Activated CD8-positive, alpha-beta T cell treated with anti-CD3 and anti-CD28 coated beads for 36 hours (primary cell): ENCODE measurements around the gene ARPC2. TPM values are rescaled to one million over a fixed set of nuclear protein-coding genes. Genes with fewer than 3 reads are reported as not detected.

ENCODE experiments used
- ATAC-seq: fragments of 200-7000 bp; cut with Tn5 transposase; one replicate; pipeline ENCODE4 v1.10.0; 2021; ENCODE audit warnings: mild to moderate bottlenecking, moderate library complexity
- CTCF ChIA-PET: fragments of 350-600 bp; sonication (Branson Sonifier 250); formaldehyde crosslinking; loops from one replicate; lab custom pipeline; 2021; ENCODE audit warnings: antibody characterized with exemption; lab: Charles Lee
- POLR2A ChIA-PET: fragments of 350-600 bp; sonication (Branson Sonifier 250); formaldehyde crosslinking; loops from one replicate; lab custom pipeline; 2021; ENCODE audit warnings: antibody characterized with exemption; lab: Charles Lee
- DNase-seq: peaks from one replicate; pipeline ENCODE4 v3.0.0-alpha.2; 2020
- H3K27ac Mint-ChIP-seq: one replicate; pipeline ENCODE4 v1.8.0; 2021; ENCODE audit warnings: mild to moderate bottlenecking, mixed read lengths
- H3K27me3 Mint-ChIP-seq: one replicate; pipeline ENCODE4 v1.8.0; 2021; ENCODE audit warnings: mixed read lengths
- H3K36me3 Mint-ChIP-seq: one replicate; pipeline ENCODE4 v1.8.0; 2021; ENCODE audit warnings: low read depth, mixed read lengths
- H3K4me1 Mint-ChIP-seq: one replicate; pipeline ENCODE4 v1.8.0; 2021; ENCODE audit warnings: low read depth, mixed read lengths
- H3K4me3 Mint-ChIP-seq: one replicate; pipeline ENCODE4 v1.8.0; 2021; ENCODE audit warnings: mild to moderate bottlenecking, moderate library complexity, mixed read lengths
- H3K9me3 Mint-ChIP-seq: one replicate; pipeline ENCODE4 v1.8.0; 2021; ENCODE audit warnings: mixed read lengths
- intact Hi-C: fragments of 100-400 bp; cut with micrococcal nuclease; formaldehyde crosslinking; loops from one replicate; pipeline ENCODE4 v1.10.0; 2022
- microRNA-seq: library from miRNA; unstranded; fragments of <30 nt; microRNA quantifications from one replicate; pipeline ENCODE4 v1.2.0, GENCODE V29; 2022; ENCODE audit warnings: borderline microRNAs expressed, borderline replicate concordance
- total RNA-seq, 2 experiments: library from RNA; stranded (reverse); gene quantifications; one replicate each; pipeline ENCODE4 v1.2.3, GENCODE V29; 2021
- TF ChIP-seq, protein P1 (sequence below): fragments of 200-600 bp; IDR thresholded peaks from one replicate; pipeline ENCODE4 v1.8.0; 2022; ENCODE audit warnings: antibody characterized with exemption, mild to moderate bottlenecking

The ARPC2 gene
- total RNA-seq, 2 experiments from 2014 or later = 636 to 644 TPM

DNA sequence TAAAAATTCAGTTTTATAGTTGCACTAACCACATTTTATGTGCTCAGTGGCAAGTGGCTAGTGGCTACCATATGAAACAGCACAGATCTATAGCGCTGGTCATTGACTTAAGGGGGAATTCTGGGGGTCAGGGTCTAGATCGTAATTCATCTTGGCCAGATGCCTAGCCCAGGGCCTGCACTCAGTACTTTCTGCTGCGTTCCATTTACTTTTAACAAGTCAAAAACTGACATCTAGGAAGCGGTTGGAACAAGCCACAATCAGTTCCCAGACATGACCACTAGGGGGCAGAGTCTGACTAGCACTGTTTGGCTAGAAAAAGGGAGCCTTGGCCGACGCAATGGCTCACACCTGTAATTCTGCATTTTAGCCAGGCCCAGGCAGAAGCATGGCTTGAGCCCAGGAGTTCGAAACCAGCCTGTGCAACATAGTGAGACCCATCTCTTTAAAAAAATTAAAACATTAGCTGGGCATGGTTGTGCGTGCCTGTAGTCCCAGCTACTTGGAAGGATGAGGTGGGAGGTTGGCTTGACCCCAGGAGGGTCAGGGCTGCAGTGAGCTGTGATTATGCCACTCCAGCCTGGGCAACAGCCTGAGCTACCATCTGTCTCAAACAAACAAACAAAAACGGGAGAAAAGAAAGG lies 84.3 kb downstream of the ARPC2 start:
- Mint-ChIP-seq H3K27ac (no peak overlapping the region), H3K4me1 (peaks cover 5% of the 10 kb centered on the region), H3K27me3 (no peaks in the 10 kb centered on the region), H3K9me3 (no peaks in the 10 kb centered on the region), H3K4me3 (no peak overlapping the region), H3K36me3 (no peaks in the 10 kb centered on the region)
- ATAC-seq (peak; percentile 97), DNase-seq (peak; percentile 95)
- TF ChIP-seq, protein P1, sequence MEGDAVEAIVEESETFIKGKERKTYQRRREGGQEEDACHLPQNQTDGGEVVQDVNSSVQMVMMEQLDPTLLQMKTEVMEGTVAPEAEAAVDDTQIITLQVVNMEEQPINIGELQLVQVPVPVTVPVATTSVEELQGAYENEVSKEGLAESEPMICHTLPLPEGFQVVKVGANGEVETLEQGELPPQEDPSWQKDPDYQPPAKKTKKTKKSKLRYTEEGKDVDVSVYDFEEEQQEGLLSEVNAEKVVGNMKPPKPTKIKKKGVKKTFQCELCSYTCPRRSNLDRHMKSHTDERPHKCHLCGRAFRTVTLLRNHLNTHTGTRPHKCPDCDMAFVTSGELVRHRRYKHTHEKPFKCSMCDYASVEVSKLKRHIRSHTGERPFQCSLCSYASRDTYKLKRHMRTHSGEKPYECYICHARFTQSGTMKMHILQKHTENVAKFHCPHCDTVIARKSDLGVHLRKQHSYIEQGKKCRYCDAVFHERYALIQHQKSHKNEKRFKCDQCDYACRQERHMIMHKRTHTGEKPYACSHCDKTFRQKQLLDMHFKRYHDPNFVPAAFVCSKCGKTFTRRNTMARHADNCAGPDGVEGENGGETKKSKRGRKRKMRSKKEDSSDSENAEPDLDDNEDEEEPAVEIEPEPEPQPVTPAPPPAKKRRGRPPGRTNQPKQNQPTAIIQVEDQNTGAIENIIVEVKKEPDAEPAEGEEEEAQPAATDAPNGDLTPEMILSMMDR = peak; percentile 90
- POLR2A ChIA-PET = interaction anchor here (0.6 to 1.8 kb wide), 7 partner anchors 11 to 611 kb away, joined by 3 to 6 read pairs (median 4); partner anchors contain the start of gene CTDSP1
- intact Hi-C loops = loop anchor here (1.0 kb wide), 1 partner anchor 55 kb away; the partner anchor contains the start of gene CATIP
- CTCF ChIA-PET = interaction anchor here (0.6 to 3.8 kb wide), 34 partner anchors 8 to 546 kb away, joined by 3 to 54 read pairs (median 4); partner anchors contain the start of genes AAMP, CATIP, CTDSP1 and PNKD

Small RNA genes within 50 kb of the gene (microRNA-seq; reads per million reads assigned to microRNA genes)
- gene MIR6513 = 1.8 reads per million

Other genes starting within 250 kb of the ARPC2 start
- gene TNS1, start 214.2 kb upstream of the ARPC2 start, total RNA-seq = 1 to 10 TPM; 1.8 to 2.0 TPM
- under 1 TPM; 0.76 to 0.88 TPM for gene RUFY4, start 147.9 kb upstream of the ARPC2 start, total RNA-seq
- under 1 TPM; 0.22 to 0.27 TPM for gene CXCR2, start 91.2 kb upstream of the ARPC2 start, total RNA-seq
- not detected for gene CXCR1, start 50.2 kb upstream of the ARPC2 start, total RNA-seq
- gene GPBAR1, start 43.8 kb downstream of the ARPC2 start, total RNA-seq = under 1 TPM; 0.16 to 0.45 TPM
- 10 to 100 TPM; 75.8 to 82.8 TPM for gene AAMP, start 52.9 kb downstream of the ARPC2 start, total RNA-seq
- 10 to 100 TPM; 19.8 to 24.4 TPM for gene PNKD, start 53.3 kb downstream of the ARPC2 start, total RNA-seq
- gene TMBIM1, start 75.3 kb downstream of the ARPC2 start, total RNA-seq = 10 to 100 TPM; 53.5 to 57.9 TPM
- not detected for gene CATIP, start 139.7 kb downstream of the ARPC2 start, total RNA-seq
- under 1 TPM; 0.13 to 0.23 TPM for gene SLC11A1, start 165.1 kb downstream of the ARPC2 start, total RNA-seq
- 10 to 100 TPM; 85.8 to 94.7 TPM for gene CTDSP1, start 182.7 kb downstream of the ARPC2 start, total RNA-seq
- gene VIL1, start 201.9 kb downstream of the ARPC2 start, total RNA-seq = not detected